ENCODE data around the gene VGLL4.

DNA sequence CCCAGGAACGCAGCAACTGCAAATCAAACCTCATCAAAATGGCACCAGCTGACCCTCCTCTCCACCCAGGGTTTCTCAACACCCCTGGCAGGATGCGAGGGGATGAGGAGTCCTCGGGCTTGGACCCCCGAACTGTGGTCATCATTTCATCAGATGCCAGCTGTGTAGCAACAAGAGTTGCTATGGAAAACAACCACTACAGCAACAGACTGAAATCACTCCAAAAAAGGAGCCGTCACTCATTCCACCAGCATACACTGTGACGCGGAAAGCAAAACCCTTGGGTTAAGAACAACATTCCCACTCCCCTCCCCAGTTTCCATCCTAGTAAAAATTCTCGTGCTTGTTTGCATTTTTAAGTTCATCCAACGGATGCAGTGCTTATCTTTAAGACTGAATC, 40.1 kb downstream of the VGLL4 start:
- TF ChIP-seq, protein P1, sequence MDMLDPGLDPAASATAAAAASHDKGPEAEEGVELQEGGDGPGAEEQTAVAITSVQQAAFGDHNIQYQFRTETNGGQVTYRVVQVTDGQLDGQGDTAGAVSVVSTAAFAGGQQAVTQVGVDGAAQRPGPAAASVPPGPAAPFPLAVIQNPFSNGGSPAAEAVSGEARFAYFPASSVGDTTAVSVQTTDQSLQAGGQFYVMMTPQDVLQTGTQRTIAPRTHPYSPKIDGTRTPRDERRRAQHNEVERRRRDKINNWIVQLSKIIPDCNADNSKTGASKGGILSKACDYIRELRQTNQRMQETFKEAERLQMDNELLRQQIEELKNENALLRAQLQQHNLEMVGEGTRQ (IDR thresholded peaks at IDR 0.05; ENCODE audit: low read depth, low read length): peak; percentile 46
- TF ChIP-seq, protein P2, sequence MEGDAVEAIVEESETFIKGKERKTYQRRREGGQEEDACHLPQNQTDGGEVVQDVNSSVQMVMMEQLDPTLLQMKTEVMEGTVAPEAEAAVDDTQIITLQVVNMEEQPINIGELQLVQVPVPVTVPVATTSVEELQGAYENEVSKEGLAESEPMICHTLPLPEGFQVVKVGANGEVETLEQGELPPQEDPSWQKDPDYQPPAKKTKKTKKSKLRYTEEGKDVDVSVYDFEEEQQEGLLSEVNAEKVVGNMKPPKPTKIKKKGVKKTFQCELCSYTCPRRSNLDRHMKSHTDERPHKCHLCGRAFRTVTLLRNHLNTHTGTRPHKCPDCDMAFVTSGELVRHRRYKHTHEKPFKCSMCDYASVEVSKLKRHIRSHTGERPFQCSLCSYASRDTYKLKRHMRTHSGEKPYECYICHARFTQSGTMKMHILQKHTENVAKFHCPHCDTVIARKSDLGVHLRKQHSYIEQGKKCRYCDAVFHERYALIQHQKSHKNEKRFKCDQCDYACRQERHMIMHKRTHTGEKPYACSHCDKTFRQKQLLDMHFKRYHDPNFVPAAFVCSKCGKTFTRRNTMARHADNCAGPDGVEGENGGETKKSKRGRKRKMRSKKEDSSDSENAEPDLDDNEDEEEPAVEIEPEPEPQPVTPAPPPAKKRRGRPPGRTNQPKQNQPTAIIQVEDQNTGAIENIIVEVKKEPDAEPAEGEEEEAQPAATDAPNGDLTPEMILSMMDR (conservative IDR thresholded peaks at IDR 0.05; ENCODE audit: low read depth, low read length): no peak
- TF ChIP-seq RAD21 (IDR thresholded peaks at IDR 0.05; ENCODE audit: low read length) (peak; percentile 13; the same call in 1 of the 2 replicates), MAFK (IDR thresholded peaks at IDR 0.05; ENCODE audit: low read depth, low read length) (0 out of 2 replicates have a peak, but pooled peaks have one; percentile 2), SMC3 (IDR thresholded peaks at IDR 0.05; ENCODE audit: low read depth, low read length) (no peak), POLR2A (IDR thresholded peaks at IDR 0.05; ENCODE audit: low read depth, low read length) (peak; percentile 18; the same call in 1 of the 2 replicates), RFX5 (IDR thresholded peaks at IDR 0.05; ENCODE audit: low read depth, low read length) (no peak), CEBPB (IDR thresholded peaks at IDR 0.05; ENCODE audit: low read depth, low read length) (peak; percentile 93), CHD1 (IDR thresholded peaks at IDR 0.05; ENCODE audit: low read depth, low read length) (no peak), NFE2L2 (IDR thresholded peaks at IDR 0.05; ENCODE audit: low read depth, low read length) (no peak), FOS (IDR thresholded peaks at IDR 0.05; ENCODE audit: low read depth, low read length) (peak; percentile 47; the same call in 1 of the 2 replicates), MXI1 (IDR thresholded peaks at IDR 0.05; ENCODE audit: borderline replicate concordance, low read depth, low read length) (no peak), BHLHE40 (IDR thresholded peaks at IDR 0.05; ENCODE audit: low read depth, low read length) (peak; percentile 75)

All from IMR-90 (cell line).